ENCODE results near the gene EYA3.
"Not testable (repeated sequence)": the region's sequence is repeated elsewhere in the genome, so short reads cannot be mapped to it uniquely, and the experiment has no call there.

EYA3 gene

DNA sequence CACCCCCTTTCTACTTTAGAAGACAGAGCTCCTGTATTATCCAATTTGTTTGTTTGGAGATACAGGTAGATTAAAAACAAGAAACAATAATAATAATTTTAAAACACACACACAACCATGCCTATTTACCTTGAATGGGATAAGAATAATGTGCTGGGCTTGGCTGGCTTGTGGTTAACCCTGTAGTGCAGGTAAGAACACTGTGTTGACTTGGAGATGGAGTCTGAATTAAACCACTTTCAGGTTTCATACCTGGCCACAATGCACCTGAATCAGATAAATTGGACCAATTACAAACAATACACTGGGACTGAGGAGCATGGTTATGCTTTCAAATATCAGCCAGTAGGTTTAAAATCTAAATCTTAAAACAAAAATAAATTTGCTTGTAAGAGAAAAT is 60.8 kb downstream of the EYA3 start:
- DNase-seq (ENCODE audit: low read depth): no peak
- no peak overlapping the region for H3K4me3 ChIP-seq (ENCODE audit: low read depth, low read length)
- TF ChIP-seq MYC (IDR thresholded peaks at IDR 0.05; ENCODE audit: low read depth, low read length) (no peak), POLR2A (IDR thresholded peaks at IDR 0.05; ENCODE audit: extremely low read depth, insufficient read length) (no peak)
- TF ChIP-seq, protein P1, sequence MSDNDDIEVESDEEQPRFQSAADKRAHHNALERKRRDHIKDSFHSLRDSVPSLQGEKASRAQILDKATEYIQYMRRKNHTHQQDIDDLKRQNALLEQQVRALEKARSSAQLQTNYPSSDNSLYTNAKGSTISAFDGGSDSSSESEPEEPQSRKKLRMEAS (IDR thresholded peaks at IDR 0.05; ENCODE audit: low read depth, low read length): no peak
- TF ChIP-seq, protein P2, sequence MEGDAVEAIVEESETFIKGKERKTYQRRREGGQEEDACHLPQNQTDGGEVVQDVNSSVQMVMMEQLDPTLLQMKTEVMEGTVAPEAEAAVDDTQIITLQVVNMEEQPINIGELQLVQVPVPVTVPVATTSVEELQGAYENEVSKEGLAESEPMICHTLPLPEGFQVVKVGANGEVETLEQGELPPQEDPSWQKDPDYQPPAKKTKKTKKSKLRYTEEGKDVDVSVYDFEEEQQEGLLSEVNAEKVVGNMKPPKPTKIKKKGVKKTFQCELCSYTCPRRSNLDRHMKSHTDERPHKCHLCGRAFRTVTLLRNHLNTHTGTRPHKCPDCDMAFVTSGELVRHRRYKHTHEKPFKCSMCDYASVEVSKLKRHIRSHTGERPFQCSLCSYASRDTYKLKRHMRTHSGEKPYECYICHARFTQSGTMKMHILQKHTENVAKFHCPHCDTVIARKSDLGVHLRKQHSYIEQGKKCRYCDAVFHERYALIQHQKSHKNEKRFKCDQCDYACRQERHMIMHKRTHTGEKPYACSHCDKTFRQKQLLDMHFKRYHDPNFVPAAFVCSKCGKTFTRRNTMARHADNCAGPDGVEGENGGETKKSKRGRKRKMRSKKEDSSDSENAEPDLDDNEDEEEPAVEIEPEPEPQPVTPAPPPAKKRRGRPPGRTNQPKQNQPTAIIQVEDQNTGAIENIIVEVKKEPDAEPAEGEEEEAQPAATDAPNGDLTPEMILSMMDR (IDR thresholded peaks at IDR 0.05; ENCODE audit: low read depth, low read length): no peak

DNA sequence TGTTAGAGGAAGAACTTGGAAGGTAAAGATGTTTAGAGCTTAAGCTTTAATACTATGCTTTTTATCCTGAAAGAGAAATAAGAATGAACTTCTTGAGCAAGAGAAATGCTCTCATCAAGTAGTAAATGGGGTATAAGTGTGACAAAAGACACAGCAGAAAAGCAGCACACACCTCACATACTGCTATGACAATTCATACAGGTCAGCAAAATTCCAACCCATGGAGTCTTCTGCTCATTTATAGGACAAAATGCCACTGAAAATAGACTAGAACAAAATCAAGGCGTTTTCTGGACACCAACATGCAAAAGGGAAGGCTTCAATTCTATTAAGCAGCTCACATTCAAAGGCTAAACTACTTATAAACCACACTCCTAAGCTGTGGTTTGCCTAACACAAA is 61.2 kb downstream of the EYA3 start:
- no peak overlapping the region for H3K4me3 ChIP-seq (ENCODE audit: low read depth, low read length)
- TF ChIP-seq, protein P1 (IDR thresholded peaks at IDR 0.05; ENCODE audit: low read depth, low read length): no peak
- TF ChIP-seq MYC (IDR thresholded peaks at IDR 0.05; ENCODE audit: low read depth, low read length) (no peak), POLR2A (IDR thresholded peaks at IDR 0.05; ENCODE audit: extremely low read depth, insufficient read length) (no peak)
- TF ChIP-seq, protein P2 (IDR thresholded peaks at IDR 0.05; ENCODE audit: low read depth, low read length): no peak
- DNase-seq (ENCODE audit: low read depth): no peak

DNA sequence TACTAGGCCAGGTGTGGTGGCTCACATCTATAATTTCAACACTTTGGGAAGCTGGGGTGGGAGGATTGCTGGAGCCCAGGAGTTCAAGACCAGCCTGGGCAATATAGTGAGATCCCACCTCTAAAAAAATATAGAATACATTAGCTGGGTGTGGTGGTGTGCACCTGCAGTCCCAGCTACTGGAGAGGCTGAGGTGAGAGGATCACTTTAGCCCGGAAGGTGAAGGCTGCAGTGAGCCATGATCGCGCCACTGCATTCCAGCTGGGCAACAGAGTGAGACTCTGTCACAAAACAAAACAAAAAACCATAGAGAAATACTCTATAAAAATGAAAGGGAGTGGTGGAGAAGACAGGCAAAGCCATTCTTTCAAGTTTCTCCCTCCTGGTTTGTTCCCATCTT is 62.1 kb downstream of the EYA3 start:
- TF ChIP-seq POLR2A (IDR thresholded peaks at IDR 0.05; ENCODE audit: extremely low read depth, insufficient read length) (no peak), MYC (IDR thresholded peaks at IDR 0.05; ENCODE audit: low read depth, low read length) (no peak)
- TF ChIP-seq, protein P1 (IDR thresholded peaks at IDR 0.05; ENCODE audit: low read depth, low read length): no peak
- TF ChIP-seq, protein P2 (IDR thresholded peaks at IDR 0.05; ENCODE audit: low read depth, low read length): no peak
- H3K4me3 ChIP-seq (ENCODE audit: low read depth, low read length): no peak overlapping the region
- DNase-seq (ENCODE audit: low read depth): no peak

DNA sequence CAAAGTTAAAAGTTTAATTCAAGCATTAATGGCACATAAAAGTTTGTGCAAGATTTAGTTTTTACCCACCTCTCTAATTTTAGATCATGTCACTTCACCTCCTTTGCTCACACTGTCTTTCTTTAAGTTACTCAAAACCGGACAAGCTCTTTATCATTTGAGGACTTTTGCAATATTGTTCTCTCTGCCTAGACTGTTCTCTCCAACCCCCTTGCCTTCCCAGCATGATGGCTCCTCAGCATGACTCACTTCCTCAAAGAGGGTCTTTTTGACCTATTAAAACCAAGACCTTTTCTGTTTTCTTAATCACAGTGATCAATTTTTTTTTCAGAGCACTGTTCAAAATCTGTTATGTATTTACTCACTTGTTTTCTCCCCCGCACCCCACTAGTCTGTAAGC is 67.3 kb downstream of the EYA3 start:
- no peak overlapping the region for H3K4me3 ChIP-seq (ENCODE audit: low read depth, low read length)
- TF ChIP-seq, protein P1 (IDR thresholded peaks at IDR 0.05; ENCODE audit: low read depth, low read length): no peak
- TF ChIP-seq, protein P2 (IDR thresholded peaks at IDR 0.05; ENCODE audit: low read depth, low read length): no peak
- no peak for TF ChIP-seq POLR2A (IDR thresholded peaks at IDR 0.05; ENCODE audit: extremely low read depth, insufficient read length)
- no peak for TF ChIP-seq MYC (IDR thresholded peaks at IDR 0.05; ENCODE audit: low read depth, low read length)
- DNase-seq (ENCODE audit: low read depth): peak; percentile 72

DNA sequence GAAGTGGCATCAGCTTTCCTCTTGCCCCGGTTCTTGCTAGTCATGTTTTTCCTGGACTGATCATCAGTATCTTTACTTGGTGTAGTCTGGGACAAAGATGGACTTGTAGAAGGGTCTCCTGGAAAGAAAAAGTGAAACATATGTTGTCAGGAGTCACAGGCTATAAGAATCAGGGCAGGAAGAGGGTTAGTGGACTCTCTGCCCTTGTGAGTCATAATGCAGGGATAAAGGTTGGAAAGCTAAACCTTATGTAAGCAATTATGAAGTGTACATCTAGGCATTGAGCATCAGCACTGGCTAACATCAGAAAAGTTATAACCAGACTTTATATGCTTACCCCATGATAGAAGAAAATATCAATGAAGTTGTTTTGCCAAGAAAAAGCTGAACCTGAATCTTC is 77.4 kb downstream of the EYA3 start:
- TF ChIP-seq MYC (IDR thresholded peaks at IDR 0.05; ENCODE audit: low read depth, low read length) (no peak), POLR2A (IDR thresholded peaks at IDR 0.05; ENCODE audit: extremely low read depth, insufficient read length) (no peak)
- TF ChIP-seq, protein P2 (IDR thresholded peaks at IDR 0.05; ENCODE audit: low read depth, low read length): no peak
- TF ChIP-seq, protein P1 (IDR thresholded peaks at IDR 0.05; ENCODE audit: low read depth, low read length): no peak
- no peak for DNase-seq (ENCODE audit: low read depth)
- no peak overlapping the region for H3K4me3 ChIP-seq (ENCODE audit: low read depth, low read length)

DNA sequence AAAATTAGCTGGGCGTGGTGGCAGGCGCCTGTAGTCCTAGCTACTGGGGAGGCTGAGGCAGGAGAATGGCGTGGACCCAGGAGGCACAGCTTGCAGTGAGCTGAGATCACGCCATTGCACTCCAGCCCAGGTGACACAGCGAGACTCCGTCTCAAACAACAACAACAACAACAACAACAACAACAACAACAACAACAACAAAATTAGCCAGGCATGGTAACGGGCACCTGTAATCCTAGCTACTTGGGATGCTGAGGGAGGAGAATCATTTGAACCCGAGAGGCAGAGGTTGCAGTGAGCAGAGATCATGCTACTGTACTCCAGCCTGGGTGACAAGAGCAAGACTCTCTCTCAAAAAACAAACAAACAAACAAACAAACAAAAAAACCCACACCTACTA is 85.3 kb downstream of the EYA3 start:
- not testable (repeated sequence) for H3K4me3 ChIP-seq (ENCODE audit: low read depth, low read length); DNase-seq (ENCODE audit: low read depth)
